IPS DF 4.7 (cell line): ENCODE data around the gene MAGEA9.
"Not testable (repeated sequence)": the region's sequence is repeated elsewhere in the genome, so short reads cannot be mapped to it uniquely, and the experiment has no call there.

Experiments used
- DNase-seq: peaks from one replicate; pipeline ENCODE4 v3.0.0-alpha.2; 2013; ENCODE audit warnings: low spot score; ENCODE audit errors: extremely low read depth

MAGEA9 gene, protein sequence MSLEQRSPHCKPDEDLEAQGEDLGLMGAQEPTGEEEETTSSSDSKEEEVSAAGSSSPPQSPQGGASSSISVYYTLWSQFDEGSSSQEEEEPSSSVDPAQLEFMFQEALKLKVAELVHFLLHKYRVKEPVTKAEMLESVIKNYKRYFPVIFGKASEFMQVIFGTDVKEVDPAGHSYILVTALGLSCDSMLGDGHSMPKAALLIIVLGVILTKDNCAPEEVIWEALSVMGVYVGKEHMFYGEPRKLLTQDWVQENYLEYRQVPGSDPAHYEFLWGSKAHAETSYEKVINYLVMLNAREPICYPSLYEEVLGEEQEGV

DNA sequence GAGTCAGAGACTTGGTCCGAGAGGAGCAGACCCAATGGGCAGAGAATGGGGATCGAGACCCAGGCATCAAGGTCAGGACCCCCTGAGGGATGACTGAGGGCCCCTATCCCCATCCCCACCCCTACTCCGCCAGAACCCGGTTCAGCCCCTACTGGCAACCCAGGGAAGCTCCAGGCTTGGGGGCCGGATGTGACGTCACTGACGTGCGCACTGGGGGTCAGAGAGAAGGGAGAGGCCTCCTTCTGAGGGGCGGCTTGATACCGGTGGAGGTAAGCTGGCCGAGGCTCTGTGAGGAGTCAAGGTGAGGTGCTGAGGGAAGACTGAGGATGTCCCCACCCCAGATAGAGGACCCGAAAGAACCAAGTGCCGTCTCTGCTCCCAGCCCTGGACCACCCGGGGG is at the start of gene MAGEA9:
TSS of gene MAGEA9 (plus strand) at position 204 of the 400 bp plus-strand sequence. CDS start 4,281 bp downstream, outside the sequence.
- not testable (repeated sequence) for DNase-seq

DNA sequence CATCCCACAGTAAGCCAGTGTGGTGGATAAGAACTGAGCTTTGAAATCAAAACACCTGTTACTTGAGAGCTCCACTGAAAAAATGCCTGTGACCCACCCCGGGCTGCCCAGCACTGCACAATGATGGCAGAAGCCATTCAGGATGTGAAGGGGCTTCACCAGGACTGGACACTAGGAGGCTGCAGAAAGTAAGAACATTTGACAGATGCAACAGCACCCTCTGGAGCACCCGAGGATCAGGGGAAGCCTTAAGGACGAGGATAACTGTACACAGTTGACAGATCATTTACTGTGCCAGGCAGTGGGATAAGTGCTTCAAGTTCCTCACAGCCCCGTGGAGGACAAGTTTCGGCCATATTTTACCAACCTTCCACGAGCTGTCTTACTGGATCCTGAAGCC is 39.5 kb upstream of the MAGEA9 start:
- not testable (repeated sequence) for DNase-seq

DNA sequence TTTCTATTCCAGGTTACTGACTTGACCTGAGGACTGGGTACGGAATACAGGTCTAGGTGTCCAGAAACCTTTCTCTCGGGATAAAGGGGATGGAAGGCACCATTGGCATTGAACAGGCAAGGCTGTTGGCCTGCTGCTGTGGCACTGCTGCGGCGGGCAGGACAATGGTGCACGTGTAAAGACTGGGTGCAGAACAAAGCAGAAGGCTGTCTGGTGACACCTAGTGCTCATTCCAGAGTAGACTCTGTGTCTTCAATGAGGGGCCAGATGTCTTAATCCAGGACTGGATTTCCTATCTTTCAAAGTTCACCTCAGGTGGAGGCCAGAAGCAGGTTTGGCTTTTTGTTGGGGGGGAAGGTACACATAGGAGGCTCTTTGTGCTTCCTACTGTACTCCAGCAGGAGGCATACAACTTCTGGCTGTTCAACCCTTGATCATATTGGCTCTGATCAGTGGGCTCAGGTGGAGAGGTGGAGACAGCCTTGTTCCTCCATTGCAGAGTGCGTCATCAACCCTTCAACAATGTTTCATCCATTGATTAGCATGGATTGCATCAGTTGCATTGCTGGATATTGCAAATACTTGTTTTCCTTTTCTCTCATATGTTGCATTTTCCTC is 35.2 kb upstream of the MAGEA9 start:
- DNase-seq: not testable (repeated sequence)

DNA sequence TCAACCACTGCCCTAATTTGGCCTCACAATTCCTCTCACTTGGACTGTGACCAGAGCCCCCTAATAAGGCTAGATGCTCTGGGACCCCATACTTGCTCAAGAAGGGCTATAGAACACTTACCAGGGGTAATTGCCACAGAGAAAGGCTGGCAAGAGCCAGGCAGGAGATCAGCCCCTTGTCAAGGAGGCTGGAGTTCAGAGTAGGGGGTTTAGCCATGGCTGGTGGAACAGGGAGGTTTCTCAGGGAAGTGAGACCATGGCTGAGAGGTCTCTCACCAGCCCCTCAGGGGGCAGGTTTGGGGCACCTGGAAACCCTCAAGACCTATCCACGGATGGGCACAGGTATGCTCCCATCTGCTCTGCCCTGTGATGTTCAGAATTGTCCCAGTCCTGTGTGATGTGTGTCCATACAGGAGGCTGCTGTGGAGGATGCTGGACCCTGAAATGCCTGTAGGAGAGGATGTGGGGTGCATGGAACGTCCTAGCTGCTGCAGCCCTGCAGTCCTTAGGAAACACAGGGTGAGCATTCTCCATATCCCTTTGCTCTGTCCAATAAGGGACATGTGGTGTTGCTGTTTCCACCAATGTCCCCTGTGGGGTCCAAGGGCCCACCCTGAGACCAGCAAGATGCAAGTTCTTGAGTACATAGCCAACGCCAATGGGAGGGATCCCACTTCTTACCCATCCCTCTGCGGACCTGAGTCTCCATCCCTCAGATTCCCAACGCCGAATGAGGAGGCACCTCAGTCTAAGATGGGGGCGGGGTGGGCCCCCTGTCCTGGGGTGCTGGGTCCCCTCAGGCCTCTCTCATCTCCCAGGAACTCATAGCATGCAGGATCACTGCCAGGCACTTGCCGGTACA is 24.3 kb upstream of the MAGEA9 start:
- no peak for DNase-seq

DNA sequence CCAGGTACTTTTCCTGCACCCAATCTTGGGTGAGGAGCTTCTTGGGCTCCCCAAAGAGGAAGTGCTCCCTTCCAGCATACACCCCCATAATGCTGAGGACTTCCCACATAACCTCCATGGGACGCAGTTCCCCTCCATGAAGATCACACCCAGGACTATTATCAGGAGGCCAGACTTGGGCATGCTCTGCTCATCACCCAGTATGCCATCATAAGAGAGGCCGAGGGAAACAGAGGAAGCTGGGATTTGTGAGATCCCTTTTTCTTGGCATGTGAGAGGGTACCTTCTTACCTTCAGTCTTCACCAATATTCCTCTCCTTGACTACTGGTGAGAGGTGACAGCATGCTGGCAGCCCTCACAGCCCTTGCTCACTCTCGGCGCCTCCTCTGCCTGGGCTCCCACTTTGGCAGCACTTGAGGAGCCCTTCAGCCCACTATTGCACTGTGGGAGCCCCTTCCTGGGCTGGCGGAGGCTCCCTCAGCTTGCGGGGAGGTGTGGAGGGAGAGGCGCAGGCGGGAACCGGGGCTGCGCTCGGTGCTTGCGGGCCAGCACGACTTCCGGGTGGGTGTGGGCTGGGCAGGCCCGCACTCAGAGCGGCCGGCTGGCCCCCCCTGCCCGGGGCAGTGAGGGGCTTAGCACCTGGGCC is 23.5 kb upstream of the MAGEA9 start:
- no peak for DNase-seq

DNA sequence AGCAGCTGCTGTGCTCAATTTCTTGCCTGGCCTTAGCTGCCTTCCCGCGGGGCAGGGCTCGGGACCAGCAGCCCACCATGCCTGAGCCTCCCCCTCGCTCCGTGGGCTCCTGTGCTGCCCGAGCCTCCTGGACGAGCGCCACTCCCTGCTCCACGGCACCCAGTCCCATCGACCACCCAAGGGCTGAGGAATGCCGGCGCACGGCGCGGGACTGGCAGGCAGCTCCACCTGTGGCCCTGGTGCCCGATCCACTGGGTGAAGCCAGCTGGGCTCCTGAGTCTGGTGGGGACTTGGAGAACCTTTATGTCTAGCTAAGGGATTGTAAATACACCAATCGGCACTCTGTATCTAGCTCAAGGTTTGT is 23.0 kb upstream of the MAGEA9 start:
- not testable (repeated sequence) for DNase-seq

DNA sequence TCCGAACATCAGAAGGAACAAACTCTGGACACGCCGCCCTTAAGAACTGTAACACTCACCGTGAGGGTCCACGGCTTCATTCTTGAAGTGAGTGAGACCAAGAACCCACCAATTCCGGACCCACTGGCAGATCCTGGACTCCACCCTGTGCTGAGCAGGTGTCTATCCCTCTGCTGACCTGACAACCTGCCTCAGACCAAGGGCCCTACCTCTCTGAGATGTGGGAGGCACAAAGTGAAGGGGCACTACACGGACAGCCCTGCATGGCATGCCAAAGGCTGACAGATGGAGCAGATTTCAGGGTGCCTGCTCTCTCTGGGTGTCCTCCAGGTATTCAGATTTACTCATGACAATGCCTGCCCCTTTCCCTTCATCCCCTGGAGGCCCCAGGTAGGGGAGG is 21.9 kb upstream of the MAGEA9 start:
- no peak for DNase-seq

DNA sequence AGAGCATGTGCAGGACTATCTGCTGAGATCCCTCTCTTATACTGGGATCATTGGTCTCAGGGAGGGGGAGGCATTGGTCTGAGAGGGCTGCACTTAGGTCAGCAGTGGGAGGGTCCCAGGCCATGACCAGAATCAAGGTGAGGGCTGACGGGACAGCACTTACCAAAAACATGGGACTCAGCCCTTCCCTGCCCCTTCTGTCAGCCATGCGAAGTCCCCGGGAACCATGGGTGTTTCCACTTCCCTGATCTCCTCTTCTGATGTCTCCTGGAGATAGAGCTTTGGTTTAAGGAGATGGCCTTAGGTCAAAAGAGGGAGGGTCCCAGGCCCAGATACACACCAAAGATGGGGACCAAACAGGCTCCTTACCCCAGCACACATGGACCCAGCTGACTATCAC is 20.8 kb upstream of the MAGEA9 start:
- no peak for DNase-seq

DNA sequence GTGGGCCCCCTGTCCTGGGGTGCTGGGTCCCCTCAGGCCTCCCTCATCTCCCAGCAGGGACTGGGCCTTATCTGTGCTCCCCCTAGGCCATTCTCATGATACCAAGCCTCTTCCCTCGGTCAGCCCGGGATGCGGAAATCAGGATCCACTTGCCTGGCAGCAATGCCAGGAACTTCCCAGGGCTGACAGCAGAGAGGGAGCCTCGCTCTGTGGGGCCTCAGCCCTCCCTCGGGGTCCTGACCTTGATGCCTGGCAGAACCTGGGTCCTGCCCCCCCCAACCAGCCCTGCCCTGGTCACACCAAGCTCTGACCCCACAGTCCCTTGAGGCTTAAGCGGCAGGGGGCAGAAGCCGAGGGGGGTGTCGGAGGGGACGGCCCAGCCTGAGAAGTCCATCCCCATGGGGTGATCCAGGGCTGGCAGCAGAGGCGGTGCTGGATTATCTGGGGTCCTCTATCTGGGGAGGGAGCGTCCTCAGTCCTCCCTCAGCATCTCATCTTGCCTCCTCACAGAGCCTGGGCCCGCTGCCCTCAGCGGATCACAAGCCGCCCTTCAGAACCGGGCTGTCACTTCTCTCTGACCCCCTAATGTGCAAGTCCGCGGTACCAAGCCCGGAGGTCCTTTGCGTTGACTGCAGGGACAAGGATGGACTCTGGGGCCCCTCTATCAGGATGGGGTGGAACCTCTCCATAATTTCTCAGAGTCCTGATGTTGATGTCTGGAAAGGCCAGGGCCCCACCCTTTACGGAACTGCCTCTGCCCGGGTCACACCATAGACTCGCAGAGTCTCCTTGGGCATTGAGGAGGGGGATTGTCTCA is 19.7 kb upstream of the MAGEA9 start:
- DNase-seq: not testable (repeated sequence)

DNA sequence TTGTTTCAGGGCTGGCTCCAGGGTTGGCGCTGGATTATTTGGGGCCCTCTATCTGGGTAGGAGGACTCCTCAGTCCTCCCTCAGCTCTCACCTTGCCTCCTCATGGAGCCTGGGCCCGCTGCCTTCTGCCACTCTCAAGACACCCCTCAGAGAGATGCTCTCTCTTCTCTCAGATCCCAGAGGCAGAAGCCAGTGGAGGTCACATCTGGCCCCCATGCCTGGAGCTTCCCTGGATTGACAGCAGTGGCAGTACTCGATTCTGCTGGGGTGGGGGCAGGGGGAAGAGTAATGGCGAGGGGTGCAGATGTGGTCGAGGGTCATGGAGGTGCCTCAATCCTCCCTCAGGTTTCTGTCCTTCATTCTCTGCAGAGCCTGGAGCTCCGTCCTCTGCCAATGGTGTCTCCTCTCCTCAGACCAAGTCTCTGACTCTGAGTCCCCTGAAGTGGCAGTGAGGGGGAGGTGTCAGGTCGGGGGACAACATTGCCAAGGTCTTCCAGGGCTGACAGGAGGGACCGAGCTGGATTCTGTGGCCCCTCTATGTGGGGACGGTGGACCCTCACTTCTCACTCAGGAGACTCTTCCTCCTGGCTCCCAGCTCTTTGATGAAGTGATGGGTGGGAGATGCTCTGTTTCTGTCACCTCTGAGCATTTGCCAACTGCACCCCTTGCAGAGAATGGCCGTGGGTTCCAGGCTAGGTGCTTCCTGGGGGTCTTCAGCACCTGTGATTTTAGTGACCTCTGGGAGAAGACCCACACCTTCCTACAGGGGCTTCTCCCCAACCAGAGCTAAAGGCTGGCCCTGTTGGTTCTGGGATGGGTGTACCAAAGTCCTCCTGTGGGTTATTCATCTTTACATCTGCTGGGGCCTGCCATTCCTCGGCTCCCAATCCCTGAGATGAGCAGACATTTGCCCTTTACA is 18.8 kb upstream of the MAGEA9 start:
- no peak for DNase-seq

DNA sequence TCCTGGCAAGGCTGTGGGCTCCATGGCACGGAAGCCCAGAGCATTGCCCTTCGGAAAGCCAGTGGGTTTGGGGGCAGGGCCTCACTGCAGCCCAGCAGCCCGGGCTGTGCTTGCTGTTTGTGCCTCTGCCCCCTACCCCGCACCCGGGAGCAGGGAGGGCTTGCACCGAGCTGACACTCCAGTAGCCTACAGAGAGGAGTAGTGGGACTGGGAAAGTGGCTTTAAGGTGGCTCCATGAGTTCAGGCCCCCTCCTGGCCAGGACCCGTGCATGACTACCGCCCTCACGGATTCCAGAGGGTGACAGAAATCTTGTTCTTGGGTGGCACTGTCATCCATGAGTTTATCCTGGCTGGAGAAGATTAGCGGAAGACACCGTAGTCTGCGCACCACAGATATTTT is 11.4 kb upstream of the MAGEA9 start:
- DNase-seq: not testable (repeated sequence)

DNA sequence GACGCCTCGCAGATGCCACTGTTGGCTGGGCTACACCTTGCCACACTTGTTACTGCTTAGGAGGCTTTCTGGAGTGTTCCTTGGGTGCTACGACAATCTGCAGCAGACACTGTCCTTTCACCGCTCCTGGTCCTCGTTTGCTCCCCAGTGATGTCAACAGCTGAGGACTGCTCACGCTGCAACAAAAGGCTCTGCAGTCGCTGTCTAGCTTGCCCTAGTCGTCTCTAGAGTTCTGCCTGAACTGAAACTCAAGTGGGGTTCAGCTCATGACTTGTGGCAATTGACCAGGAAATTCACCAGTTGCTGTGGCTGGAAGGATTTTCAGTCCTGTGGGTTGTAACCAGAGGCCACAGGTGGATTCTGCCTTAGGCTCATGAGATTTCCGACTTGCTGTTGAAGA is 8.7 kb upstream of the MAGEA9 start:
- not testable (repeated sequence) for DNase-seq

DNA sequence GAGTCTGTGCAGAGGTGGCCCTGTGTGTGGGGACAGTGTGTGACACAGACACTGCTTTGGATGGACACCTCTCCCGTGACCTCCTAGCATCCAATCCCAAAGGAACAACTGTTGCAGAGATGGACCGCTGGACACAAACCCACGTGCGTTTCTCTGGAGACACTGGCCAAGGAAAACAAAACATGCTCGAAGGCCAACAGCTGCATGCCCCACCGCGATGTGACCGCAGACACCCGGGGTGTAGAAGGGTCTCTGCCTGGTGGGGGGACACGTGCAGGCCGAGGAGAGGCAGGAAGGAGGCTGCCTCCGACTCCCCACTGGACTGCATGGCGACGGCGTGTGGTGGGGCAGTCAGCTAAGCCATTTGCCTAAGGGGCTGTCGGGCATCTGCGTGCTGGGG is 8.0 kb upstream of the MAGEA9 start, which contains the start of gene HSFX1:
TSS of gene HSFX1 (plus strand) at position 301 of the 400 bp plus-strand sequence. CDS start 614 bp downstream, outside the sequence.
- DNase-seq: not testable (repeated sequence)

DNA sequence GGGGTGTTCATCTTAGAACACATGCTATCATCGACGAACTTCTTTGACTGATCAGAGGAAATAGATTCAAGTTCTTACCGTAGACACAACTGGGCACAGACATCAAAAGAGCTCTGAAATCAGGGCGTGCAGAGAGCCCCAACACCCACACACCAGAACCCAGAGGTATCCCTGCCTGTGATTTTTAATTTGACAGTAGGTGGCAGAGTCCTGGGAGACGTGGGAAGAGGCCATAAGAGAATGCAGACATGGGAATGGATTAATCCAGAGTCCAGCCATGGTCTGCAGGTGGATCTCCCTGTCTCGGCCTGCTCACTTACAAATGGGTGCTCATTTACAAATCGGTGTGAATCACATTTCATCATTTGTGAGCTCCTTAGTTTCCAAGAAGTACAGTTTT is 3.7 kb upstream of the MAGEA9 start:
- DNase-seq: not testable (repeated sequence)

DNA sequence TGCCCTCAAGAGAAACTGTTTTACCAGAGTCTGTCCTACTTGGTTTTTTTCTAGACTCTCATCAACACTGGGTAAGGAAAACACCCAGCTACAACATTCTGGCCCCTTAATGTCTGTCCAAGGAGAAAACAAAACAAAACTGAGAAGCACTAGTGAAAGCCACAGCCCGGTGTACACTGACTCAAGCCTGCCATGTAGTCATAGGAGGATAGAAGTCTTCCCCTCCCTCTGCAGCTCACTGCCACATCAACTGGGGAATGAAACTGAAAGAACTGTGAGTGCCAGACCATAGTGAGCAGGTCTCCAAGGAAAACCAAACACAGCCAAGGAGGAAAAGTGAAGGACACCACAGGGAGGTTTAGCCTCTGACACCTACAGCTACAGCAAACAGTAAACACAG is 13.8 kb downstream of the MAGEA9 start:
- DNase-seq: not testable (repeated sequence)

DNA sequence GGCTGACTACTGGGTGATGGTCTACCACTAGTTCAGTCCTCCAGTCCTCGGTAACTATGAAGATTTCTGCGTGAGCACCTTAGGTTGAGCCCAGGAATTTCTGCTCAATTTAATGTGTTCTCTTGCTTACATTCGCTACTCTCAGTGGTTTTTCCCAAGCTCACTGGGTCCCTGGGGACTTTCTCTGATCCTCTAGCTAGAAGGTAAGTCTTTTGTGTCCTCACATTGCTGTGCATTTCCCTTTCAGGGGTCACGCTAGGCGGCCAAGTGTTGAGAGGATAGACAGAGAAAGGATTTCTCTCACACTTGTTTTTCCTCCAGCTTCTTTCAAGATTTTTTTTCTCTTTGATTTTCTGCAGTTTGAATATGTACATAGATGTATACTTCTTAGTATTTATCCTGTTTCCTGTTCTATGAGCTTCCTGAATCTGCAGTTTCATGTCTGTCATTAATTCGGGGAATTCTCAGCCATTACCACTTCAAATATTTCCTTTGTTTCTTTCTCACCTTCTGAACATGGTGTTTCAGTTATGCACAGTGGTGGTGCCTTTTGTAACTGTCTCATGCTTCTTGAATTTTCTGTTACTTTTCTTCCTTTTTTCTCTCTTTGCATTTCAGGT is 17.5 kb downstream of the MAGEA9 start:
- DNase-seq: no peak

DNA sequence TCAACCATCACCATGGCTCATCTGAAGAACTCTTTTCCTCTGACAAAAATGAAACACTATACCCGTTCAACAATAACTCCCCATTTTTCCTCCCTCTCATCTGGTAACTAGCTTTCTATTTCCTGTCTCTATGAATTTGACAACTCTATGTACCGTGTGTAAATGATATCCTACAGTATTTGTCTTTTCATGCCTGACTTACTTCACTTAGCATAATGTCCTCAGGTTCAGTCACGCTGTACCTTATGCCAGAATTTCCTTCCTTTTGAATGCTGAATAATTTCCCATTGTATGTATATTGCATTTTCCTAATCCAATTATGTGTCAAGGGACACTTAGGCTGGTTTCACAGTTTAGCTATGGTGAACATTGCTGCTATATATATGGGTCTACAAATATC is 18.2 kb downstream of the MAGEA9 start:
- DNase-seq: no peak

DNA sequence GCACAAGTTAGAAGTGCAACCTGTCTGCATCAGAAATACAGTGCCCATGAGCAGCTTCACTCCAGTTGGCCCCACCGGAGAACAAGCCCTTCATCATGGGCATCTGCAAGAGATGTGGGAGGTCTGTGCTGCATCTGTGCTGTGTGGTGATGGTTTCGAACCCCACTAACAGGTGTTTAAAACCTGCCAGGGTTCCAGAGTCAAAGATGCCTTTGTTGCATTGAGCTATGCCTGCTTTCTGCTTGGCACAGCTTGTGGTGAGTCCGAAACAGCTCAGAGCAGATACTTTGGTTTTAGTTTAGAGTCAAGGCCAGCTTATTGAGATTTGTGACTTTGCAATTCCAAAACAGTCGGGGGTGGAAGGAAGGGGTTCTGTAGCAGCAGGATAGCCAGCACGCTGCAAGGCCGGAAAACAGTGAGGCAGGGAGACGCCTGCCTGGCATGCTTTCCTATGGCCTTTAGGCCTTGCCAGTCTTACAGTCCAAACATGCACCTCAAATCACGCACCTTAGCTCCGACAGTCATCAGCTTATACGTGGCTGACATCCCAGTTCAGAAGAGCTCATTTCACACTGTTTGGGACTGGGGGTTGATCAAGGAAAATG is 21.8 kb downstream of the MAGEA9 start:
- DNase-seq: no peak

DNA sequence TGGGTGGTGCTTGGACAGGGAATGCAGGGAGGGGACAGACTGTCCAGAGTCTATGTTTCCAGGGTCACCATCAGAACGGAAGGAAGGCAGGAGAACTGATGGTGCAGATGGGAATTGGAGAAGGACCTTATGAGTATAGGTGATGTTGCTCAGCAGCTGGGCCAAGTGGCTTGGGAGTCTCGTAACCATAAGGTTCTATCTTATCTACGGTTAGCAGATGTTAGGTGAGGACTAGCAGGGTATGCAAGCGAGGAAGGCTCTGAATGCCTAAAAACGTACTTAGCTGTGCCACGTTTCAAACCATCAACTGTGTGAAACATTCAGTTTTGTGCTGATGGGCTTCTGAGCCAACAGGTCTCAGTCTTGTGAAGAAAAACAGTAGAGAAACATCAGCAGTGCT is 22.4 kb downstream of the MAGEA9 start:
- DNase-seq: no peak
